Caco-2 (cell line): ENCODE data around the gene C1orf35. TPM values are rescaled to one million over a fixed set of nuclear protein-coding genes. Genes with fewer than 3 reads are reported as not detected.

Experiments used
- BruUV-seq: library from RNA; stranded (reverse); fragments of 400-500 nt; replicated peaks from 2 replicates; lab custom pipeline; 2021; lab: Mats Ljungman, UMichigan
- CTCF ChIA-PET: fragments of 300-600 bp; sonication (Branson Sonifier 250); formaldehyde crosslinking; loops from one replicate; lab custom pipeline; 2022; ENCODE audit warnings: antibody characterized with exemption; lab: Charles Lee
- POLR2A ChIA-PET: fragments of 300-600 bp; sonication (Branson Sonifier 250); formaldehyde crosslinking; loops from one replicate; lab custom pipeline; 2022; ENCODE audit warnings: antibody characterized with exemption; lab: Charles Lee
- DNase-seq, 2 experiments: peaks; one replicate each; pipeline versions ENCODE4 v3.0.0 to v3.0.0-alpha.2; 2020 to 2022
- H3K27me3 ChIP-seq: replicated peaks from 2 replicates; pipeline ENCODE4 v1.6.0; 2011; ENCODE audit warnings: low read length; ENCODE audit not compliant: control insufficient read depth, insufficient read depth
- H3K36me3 ChIP-seq: 2 replicates; pipeline ENCODE4 v1.5.1; 2011; ENCODE audit warnings: low read length; ENCODE audit not compliant: control insufficient read depth, insufficient read depth
- H3K4me1 ChIP-seq: fragments of 250-450 bp; sonication (Bioruptor Pico); 2 replicates; pipeline ENCODE4 v1.5.1; 2020; ENCODE audit warnings: mild to moderate bottlenecking
- H3K4me3 ChIP-seq: 2 replicates; pipeline ENCODE4 v1.5.1; 2011; ENCODE audit warnings: low read depth, mild to moderate bottlenecking, control low read depth, low read length
- H3K9me3 ChIP-seq: fragments of 250-450 bp; sonication (Bioruptor Pico); 2 replicates; pipeline ENCODE4 v1.5.1; 2020; ENCODE audit warnings: mild to moderate bottlenecking, moderate library complexity
- H3K27ac Mint-ChIP-seq: one replicate; pipeline ENCODE4 v1.8.0; 2022; ENCODE audit warnings: mixed read lengths; ENCODE audit not compliant: unreplicated experiment
- H3K27me3 Mint-ChIP-seq: one replicate; pipeline ENCODE4 v1.8.0; 2022; ENCODE audit warnings: mixed read lengths; ENCODE audit not compliant: insufficient read depth, unreplicated experiment
- H3K36me3 Mint-ChIP-seq: one replicate; pipeline ENCODE4 v1.8.0; 2022; ENCODE audit warnings: mild to moderate bottlenecking, mixed read lengths; ENCODE audit not compliant: insufficient read depth, unreplicated experiment
- H3K4me1 Mint-ChIP-seq: one replicate; pipeline ENCODE4 v1.8.0; 2022; ENCODE audit warnings: low read depth, mixed read lengths; ENCODE audit not compliant: unreplicated experiment
- H3K4me3 Mint-ChIP-seq: one replicate; pipeline ENCODE4 v1.8.0; 2022; ENCODE audit warnings: mild to moderate bottlenecking, moderate library complexity, mixed read lengths; ENCODE audit not compliant: unreplicated experiment
- H3K9me3 Mint-ChIP-seq: one replicate; pipeline ENCODE4 v1.8.0; 2022; ENCODE audit warnings: mixed read lengths; ENCODE audit not compliant: unreplicated experiment
- CTCF ChIP-seq, 2 experiments: fragments of 200-600 bp in 1 of 2; IDR thresholded peaks; 1 replicate in 1 of 2; 2 replicates in 1 of 2; pipeline versions ENCODE4 v1.5.1 to v1.8.0; 2011 to 2022; ENCODE audit warnings: antibody characterized with exemption in 1 of 2, control low read depth in 1 of 2, inconsistent platforms in 1 of 2, low read depth in 1 of 2, low read length in 1 of 2, mild to moderate bottlenecking in 1 of 2, moderate library complexity in 1 of 2; ENCODE audit not compliant: insufficient read depth in 1 of 2, severe bottlenecking in 1 of 2, unreplicated experiment in 1 of 2
- intact Hi-C: fragments of 100-400 bp; cut with micrococcal nuclease; formaldehyde crosslinking; loops from one replicate; pipeline ENCODE4 v1.10.0; 2022; ENCODE audit not compliant: unreplicated experiment
- total RNA-seq: library from RNA; stranded (reverse); gene quantifications from 2 replicates; pipeline ENCODE4 v1.2.3, GENCODE V29; 2022

Gene C1orf35
- total RNA-seq, 1 experiment from 2014 or later, result 34.5 TPM

GRCh38 chr1:228085287-228085951, 17.7 kb downstream of the C1orf35 start:
- no peaks in the 10 kb centered on the region for H3K9me3 Mint-ChIP-seq
- H3K4me1 ChIP-seq, result peaks cover 23% of the 10 kb centered on the region
- H3K4me3 ChIP-seq, result no peak overlapping the region
- no peaks in the 10 kb centered on the region for H3K27me3 Mint-ChIP-seq
- H3K36me3 Mint-ChIP-seq, result peaks cover 70% of the 10 kb centered on the region
- peaks cover 6% of the 10 kb centered on the region for H3K36me3 ChIP-seq
- H3K4me1 Mint-ChIP-seq, result peaks cover 27% of the 10 kb centered on the region
- POLR2A ChIA-PET, result no interaction called here
- intact Hi-C loops, result loop anchor here (2.0 kb wide), 1 partner anchor 15 kb away; no protein-coding TSS in a partner anchor
- H3K9me3 ChIP-seq, result no peaks in the 10 kb centered on the region
- DNase-seq, result peak in 1 of 2 experiments; percentile 55
- CTCF ChIA-PET, result no interaction called here
- TF ChIP-seq CTCF (IDR thresholded peaks at IDR 0.05; ENCODE audit: insufficient read depth in 1 of 2, low read depth in 1 of 2, low read length in 1 of 2, severe bottlenecking in 1 of 2, unreplicated experiment in 1 of 2), result no peak
- no peaks in the 10 kb centered on the region for H3K27me3 ChIP-seq
- H3K27ac Mint-ChIP-seq, result peak overlapping the region; percentile 95
- BruUV-seq, result no TSS peak
- H3K4me3 Mint-ChIP-seq, result peak overlapping the region; percentile 93

GRCh38 chr1:228084797-228085196, 18.3 kb downstream of the C1orf35 start:
- peaks cover 27% of the 10 kb centered on the region for H3K4me1 Mint-ChIP-seq
- BruUV-seq, result no TSS peak
- Histone ChIP-seq H3K27me3 (no peaks in the 10 kb centered on the region), H3K36me3 (peaks cover 6% of the 10 kb centered on the region), H3K9me3 (no peaks in the 10 kb centered on the region), H3K4me3 (no peak overlapping the region), H3K4me1 (peaks cover 23% of the 10 kb centered on the region)
- POLR2A ChIA-PET, result no interaction called here
- intact Hi-C loops, result loop anchor here (2.0 kb wide), 1 partner anchor 16 kb away; no protein-coding TSS in a partner anchor
- no peaks in the 10 kb centered on the region for H3K27me3 Mint-ChIP-seq
- CTCF ChIA-PET, result no interaction called here
- no peaks in the 10 kb centered on the region for H3K9me3 Mint-ChIP-seq
- H3K4me3 Mint-ChIP-seq, result peak overlapping the region; percentile 93
- H3K36me3 Mint-ChIP-seq, result peaks cover 64% of the 10 kb centered on the region
- H3K27ac Mint-ChIP-seq, result peak overlapping the region; percentile 95
- TF ChIP-seq CTCF (IDR thresholded peaks at IDR 0.05; ENCODE audit: insufficient read depth in 1 of 2, low read depth in 1 of 2, low read length in 1 of 2, severe bottlenecking in 1 of 2, unreplicated experiment in 1 of 2), result no peak
- no peak for DNase-seq

- no peaks in the 10 kb centered on the region for H3K9me3 ChIP-seq
- peaks cover 23% of the 10 kb centered on the region for H3K4me1 ChIP-seq
- no peak for TF ChIP-seq CTCF (IDR thresholded peaks at IDR 0.05; ENCODE audit: insufficient read depth in 1 of 2, low read depth in 1 of 2, low read length in 1 of 2, severe bottlenecking in 1 of 2, unreplicated experiment in 1 of 2)
- CTCF ChIA-PET, result interaction anchor here (1.2 to 1.6 kb wide), 2 partner anchors 18 to 85 kb away, joined by 3 to 5 read pairs; no protein-coding TSS in a partner anchor
- H3K27ac Mint-ChIP-seq, result peak overlapping the region; percentile 95
- POLR2A ChIA-PET, result no interaction called here
- H3K36me3 ChIP-seq, result peaks cover 3% of the 10 kb centered on the region
- H3K27me3 Mint-ChIP-seq, result no peaks in the 10 kb centered on the region
- H3K36me3 Mint-ChIP-seq, result peaks cover 60% of the 10 kb centered on the region
- intact Hi-C loops, result loop anchor here (2.0 kb wide), 1 partner anchor 16 kb away; no protein-coding TSS in a partner anchor
- H3K9me3 Mint-ChIP-seq, result no peaks in the 10 kb centered on the region
- no peak for DNase-seq
- H3K4me1 Mint-ChIP-seq, result peaks cover 27% of the 10 kb centered on the region
- H3K27me3 ChIP-seq, result no peaks in the 10 kb centered on the region
- H3K4me3 ChIP-seq, result peak overlapping the region; percentile 98
- peak overlapping the region; percentile 93 for H3K4me3 Mint-ChIP-seq
- no TSS peak for BruUV-seq
Measured at GRCh38 chr1:228084325-228084724, 18.8 kb downstream of the C1orf35 start.
